Putamen (tissue), 1 donor: Measurements from ENCODE around the gene YKT6.
"Not testable (repeated sequence)": the region's sequence is repeated elsewhere in the genome, so short reads cannot be mapped to it uniquely, and the experiment has no call there.

Experiments
- DNase-seq: peaks from one replicate; pipeline ENCODE4 v3.0.0-alpha.2; 2016; ENCODE audit warnings: low spot score

Gene YKT6

DNA sequence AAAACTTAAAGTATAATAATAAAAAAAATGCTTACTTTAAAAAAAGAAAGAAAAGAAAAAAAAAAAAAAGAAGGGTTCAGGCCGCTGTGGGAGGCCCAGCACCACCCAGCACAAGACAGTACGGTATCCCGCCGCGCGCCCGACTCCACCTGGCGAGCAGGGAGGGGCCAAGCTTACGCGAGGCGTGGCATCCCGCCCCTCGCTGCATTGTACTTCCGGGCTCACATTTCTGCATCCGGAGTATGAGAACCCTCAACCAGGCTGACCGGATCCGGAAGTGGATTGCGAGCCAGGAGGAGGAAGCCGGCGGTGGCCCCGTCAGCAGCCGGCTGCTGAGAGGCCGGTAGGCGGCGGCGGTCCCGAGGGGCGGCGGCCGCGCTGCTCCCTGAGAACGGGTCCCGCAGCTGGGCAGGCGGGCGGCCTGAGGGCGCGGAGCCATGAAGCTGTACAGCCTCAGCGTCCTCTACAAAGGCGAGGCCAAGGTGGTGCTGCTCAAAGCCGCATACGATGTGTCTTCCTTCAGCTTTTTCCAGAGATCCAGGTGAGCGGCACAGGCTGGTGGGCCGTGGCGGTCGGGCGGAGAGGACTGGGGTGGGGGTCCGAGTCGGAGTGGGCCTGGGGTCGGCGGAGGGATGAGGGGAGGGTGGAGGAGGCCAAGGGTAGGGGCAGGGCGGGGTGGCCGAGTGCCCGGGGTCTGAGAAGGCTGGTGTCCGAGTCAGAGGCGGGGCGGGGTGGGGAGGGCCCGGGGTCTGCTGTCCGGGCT, at the start of gene YKT6:
TSS of gene YKT6 (plus strand) at position 280 of the 763 bp plus-strand sequence. CDS start at position 438, 158 bp downstream.
- peak; percentile 95 for DNase-seq

DNA sequence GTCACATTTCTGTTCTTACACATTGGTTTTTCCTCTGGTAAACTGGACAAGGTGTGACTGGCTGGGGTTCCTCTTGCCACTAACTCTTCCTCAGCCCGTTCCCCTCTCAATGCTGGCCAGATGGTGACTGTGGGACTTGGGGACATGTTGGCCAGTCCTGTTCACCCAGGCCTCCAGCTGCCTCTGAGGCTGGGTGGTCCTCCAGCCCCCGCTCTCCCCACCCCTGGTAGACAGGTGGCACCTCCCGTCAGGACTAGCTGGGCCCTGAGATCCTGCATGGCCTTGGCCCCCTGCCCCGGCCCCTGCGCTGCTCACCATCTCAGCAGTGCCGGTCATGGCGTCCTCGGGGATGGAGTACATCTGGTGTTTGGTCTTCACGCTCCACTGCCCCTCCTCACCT, 48.8 kb upstream of the YKT6 start:
- DNase-seq: no peak

DNA sequence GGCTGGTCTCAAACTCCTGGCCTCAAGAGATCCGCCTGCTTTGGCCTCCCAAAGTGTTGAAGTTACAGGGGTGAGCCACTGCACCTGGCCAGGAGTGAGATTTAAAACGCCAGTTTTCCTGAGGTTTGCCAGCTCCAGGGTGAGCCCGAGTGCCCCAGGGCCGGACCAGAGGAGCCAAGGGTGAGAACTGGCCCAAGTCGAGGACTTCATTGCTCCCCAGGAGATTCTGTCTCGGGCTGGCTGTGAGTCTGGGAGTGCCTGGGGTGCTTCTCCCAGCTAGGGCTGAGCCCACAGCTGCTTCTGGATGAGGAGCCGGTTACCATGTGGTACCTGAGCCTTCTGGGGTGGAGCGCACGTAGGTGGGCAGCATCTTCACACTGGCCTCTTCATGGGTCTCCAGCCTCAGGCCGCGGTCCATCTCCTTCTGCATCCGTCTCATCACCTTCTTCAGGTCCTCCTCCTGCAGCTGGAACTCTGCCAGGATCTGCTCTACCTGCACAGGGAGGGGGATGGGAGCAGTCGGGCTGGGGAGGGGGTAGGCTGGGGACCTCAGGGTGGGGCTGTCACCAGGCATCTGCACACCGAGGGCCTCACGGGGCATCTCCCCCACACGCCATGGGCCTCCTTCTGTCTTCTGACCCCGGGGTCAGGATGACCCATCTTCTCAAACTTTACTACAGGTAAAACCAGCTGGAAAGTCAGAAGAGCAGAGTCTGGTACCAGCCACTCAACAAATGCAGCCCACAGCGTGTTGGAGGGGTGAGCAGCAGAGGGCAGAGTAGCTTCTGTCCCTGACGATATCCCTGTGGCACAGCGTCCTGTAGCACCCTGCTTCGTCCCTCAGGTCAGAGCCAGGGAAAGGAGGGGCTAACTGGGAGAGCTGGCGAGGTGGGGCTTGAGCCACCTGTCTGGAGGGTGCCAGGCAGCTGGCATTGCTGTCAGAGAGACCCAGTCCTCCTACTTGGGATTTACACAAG, 47.5 kb upstream of the YKT6 start:
- DNase-seq: no peak

DNA sequence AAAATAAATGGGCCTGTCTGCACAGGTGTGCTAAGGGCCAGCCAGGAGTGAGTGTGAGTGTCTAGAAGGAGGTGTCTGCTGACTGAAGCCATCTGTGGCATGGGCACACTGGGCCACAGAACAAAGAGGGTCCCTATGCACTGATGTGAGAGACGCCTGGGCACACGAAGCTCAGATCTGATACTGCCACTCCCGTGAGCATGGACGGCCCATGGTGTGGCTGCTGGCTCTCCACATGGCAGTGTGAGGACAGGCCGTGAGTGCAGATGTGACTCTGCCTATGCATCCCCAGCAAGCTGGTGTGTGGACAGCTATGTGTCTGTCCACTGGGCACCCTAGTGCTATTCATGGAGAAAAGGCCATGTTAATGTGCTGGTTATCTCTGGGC, 46.8 kb upstream of the YKT6 start:
- no peak for DNase-seq

DNA sequence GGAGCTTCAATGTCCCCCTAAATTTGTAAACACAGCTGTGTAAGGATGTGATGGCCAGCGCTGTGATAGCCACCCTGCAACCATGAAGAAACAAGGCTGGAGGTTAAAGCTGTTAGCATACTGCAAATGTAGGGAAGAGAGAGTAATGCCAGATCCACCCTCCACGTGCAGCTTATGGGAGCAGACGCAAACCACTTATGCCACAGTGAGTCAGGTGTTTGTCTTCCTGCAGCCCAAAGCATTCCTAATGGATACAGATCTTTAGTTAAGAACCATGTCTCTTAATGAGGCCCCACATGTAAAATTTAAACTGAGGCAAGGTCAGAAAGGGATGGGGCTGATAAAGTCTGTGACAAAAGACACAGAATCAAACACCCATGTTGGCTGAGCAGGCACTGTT, 46.1 kb upstream of the YKT6 start:
- no peak for DNase-seq

DNA sequence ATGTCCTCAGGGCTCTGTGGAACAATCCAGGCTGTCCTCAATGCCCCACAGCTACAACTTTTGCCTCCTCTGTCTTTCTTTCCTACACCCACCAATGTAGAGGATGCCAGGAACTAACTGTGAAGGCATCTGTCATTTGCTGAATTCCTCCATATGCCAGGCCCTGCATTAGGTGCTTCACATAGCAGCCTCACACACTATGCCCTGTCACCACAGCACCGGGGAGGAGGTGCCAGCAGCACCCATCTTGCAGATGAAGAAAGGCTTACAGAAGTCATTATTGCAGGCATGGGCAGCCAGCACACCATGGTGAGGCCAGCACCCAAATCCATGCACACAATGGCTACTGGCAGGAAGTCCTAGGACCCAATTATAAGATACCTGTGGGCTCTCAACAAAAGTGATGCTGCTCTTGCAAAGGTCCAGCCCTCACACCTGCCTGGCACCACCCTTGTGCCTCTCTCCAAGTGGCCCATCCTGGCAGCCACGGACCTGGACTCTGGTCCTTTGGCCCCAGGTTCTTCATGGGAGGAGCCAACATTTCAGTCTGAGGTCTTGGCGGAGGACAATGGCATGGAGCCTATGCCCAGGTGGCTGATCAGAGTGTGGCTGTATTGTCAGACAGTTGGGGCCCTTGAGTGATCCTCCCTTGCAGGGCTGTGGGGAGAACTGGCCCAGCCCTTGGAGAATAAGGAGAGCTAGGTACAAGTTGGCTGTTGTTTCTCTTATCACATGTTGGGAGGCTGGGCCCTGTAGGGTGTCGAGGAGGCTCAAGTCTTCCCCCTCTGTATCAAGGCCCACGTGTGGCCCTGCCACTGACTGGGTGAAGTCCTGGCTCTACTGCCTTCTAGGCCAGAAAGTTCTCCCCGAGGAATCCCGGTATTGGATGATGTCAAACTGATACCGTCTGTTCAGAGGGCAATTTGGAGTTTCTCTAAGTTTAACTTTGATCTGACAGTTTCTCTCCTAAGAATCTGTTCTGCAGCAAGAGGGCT, 45.3 kb upstream of the YKT6 start:
- DNase-seq: no peak

DNA sequence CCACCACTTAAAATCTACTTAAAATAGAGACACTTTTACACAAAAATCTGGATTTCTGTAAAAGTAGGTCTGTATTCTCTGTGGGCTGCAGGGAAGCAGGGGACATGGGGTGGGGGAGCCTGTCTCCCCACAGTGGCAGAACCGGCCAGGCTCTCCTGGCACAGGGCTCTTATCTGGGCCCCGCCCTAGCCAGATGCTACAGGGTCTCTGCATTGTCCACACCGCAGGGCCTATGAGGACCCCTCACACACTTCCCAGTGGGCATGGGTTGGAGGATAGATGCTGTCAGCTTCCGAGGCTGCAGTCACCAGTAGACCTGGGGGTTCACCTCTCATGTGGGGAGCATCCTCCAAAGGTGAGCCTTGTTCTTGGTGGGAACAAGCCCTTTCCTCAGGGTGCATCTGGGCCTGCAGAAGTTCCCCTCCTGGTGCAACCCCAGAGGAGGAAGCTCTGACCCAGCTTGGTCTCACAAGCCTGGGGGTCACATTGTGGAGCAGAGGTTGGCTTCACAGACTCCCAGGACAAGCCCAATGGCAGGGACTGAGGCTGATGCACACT, 44.2 kb upstream of the YKT6 start:
- no peak for DNase-seq

DNA sequence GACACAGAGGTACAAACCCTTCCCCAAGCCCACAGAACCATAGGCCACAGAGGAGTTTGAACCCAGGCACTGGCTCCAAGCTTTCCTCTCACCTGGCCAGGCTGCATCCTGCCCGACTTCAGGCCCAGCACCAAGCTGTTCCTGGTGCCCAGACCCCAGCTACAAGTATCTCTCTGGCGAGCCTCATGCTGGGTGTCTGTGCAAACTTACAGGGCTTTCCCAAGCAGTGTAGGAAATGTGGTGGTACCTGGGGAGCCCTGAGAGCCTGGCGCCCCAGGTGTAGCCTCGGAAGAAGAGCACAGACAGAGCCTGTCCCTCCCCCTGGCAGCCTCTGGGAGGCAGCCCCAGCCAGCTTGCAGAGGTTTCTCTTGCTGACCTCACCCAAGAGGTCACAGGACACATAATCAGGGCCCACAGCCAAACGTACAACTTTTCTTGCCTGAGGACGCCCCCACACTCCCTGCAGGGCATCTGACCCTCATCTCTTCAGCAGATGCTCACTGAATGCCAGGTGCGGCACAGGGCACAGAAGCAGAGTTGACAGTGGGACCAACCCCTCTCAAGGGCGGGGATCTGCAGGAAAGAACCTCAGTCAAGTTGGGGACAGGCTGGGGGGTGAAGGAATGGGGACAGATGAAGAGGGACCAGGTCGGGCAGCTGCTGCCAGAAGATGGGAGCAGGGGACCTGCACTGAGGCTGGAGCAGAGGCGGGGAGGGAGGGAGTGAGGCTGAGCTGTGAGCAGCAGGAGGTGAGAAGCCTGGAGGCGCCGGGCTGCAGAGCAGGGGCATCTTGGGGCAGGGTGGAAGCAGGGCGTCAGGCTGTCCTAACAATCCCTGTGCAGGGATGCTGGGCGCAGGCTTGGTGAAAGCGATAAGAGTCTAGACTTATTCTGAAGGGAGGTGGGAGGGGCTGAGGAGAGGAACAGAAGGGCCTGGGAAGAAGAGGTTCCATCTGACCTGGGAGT, 43.4 kb upstream of the YKT6 start:
- no peak for DNase-seq

DNA sequence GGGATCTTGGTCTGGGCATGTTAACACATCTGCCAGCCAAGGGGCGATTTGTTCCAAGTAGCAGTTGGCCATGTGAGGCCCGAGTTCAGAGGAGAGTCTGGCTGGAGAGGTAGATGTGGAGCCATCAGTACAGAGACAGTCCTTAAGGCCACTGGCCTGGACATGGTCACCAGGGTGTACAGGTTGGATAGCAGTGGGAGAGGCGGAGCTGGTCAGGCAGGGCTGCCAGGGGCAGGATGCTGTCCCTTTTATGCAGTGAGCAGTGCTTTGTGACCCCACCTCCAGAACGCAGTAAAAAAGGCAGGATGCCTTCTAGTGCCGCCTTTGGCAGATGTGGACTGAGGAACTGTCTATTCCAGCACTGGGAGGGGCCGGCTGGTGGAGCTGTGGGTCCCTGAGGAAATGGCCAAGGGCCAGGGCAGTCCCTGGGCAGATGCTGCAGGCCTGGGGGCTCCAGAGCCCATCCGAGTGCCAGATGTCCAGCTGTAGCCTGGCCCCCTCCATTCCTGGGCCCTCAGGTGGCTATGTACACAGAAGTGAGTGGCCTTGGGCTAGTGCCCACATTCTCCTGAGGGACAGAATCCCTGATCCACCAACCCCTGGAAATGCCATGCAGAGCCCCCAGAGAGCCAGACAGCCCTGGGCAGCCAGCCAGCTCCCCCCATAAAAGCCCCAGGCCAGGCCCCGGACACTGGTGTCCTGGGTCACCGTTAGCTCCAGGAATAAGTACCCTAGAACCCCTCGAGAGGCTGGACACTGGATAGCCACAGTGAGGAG, 42.5 kb upstream of the YKT6 start:
- DNase-seq: no peak

DNA sequence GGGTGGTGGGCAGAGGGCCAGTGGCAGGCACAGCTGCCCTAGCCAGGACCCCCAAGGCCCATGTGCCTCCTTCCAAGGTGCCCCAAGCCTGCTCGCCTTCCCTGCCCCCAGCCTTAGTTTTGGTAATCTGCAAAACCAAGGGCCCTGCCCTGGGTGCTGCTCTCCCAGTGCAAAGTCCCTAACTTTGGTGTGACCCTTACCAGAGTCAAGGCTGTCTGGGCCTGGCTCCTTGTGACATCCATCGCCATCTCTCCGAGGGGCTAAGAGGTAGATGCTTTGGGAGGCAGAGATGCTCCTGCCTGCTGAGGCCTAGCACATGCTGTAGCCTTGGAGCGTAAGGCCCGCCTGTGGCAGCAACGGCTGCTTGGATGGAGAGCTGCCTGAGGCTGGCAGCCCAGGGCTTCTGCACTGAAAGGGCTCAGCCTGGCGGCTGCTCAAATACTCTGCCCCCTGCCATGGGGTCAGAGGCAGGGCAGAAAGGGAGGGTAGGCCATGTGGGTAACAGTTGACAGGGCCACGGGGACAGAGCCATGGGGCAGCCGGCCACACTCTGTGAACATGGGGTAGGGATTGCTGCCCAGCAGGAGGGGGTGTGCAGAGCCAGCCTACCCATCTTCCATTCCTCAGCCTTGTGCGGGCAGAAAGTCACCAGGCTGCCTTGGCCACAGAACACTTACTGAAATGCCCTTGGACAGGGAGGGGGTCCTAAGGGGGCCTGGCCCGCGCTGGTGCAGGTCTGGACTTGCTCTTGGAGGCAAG, 41.7 kb upstream of the YKT6 start:
- peak; percentile 20 for DNase-seq

DNA sequence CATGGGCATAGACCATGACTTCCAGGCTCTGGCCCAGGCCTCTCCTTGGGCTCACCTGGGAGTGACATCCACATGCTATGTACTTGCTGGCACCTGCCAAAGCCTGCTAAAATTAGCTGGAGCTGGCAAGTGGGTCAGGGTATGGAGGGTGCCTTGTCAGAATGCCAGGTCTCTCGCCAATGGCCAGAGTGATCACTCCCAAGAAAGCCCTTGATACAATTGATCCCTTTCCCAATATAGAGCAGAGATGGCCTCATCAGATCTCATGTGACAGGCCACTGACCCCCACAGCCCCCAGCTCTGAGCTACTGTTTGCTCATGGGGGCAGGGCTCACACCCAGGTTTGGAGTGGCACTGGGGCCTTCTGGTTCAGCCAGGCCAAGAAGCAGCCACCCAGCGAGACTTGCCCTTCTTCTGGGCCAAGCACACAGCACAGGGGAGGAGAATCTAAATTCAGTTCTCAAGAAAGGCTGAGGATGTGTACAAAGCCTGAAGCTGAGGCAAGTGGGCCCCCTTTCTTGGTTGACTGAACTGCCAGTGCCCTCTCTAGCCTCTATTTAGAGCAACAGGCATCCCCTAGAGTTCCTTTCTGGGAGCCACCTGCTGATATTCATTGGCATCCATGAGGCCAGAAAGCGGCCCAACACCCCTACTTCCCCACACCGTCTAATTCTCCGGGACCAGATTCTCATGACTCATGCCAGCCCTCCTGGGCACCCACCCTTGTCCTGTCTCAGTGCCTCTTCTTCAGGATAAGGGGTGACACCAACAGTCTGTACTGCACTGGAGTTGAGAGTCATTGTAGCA, 40.8 kb upstream of the YKT6 start:
- DNase-seq: no peak

DNA sequence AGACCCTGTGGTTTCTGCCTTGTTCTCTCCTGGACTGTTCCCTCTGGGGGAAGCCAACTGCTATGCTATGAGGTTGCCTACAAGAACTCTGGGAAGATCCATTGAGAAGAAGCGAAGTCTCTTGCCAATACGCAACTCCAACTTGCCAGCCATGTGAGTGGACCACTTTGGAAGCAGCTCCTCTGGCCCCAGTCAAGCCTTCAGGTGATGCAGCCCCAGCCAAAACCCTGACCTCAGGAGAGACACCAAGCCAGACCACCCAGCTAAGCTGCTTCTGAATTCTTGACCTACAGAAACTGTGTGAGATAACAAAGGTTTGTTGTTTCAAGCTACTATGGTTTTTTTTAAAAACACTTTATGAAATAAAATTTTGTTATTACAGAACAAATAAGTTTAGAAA, 39.4 kb upstream of the YKT6 start:
- DNase-seq: no peak

DNA sequence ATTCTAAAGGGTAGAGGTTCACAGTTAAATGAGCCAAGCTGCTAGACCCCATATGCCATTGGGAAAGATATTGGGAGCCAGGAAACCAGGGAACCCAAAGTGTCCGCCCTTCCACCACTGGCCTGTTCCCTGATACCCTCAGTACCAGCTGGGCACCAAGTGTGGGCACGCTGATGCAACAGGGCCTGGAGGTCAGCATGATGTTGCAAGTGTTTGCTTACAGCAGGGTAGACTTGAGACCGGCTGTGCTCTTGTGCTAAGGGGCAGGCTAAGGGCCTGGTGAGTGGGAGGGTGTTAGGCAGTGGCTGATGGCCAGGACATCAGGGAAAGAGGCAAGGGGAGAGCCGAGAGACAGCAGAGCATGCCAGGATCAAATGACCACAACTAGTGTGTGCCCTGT, 38.6 kb upstream of the YKT6 start:
- no peak for DNase-seq

DNA sequence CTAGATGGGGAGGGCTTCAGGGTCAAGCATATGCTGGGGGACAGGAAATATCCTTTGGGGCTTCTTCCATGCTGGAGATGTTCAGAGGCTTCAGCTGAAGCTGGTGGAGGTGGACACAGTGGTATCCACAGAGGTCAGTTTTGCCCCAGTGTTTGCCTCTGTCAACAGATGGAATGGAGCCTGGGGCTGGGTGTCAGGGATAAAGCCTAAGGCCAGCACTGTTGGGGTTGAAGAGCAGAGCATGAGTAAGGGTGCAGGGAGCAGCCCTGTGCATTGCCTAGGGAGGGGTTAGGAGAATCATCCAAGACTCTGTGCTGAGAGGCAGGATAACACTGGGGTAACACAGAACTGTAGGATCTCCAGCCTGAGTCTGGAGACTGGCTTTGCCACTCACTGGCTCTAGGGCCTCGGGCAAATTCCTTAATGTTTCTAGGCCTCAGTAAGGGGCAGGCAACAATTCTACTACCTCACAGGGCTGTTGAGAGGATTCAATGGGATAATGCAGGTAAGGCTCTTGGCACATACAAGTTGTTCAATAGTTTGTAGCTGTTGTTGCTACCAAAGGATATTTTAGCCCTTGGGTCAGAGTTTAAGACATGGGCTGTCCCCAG, 37.9 kb upstream of the YKT6 start:
- DNase-seq: no peak

DNA sequence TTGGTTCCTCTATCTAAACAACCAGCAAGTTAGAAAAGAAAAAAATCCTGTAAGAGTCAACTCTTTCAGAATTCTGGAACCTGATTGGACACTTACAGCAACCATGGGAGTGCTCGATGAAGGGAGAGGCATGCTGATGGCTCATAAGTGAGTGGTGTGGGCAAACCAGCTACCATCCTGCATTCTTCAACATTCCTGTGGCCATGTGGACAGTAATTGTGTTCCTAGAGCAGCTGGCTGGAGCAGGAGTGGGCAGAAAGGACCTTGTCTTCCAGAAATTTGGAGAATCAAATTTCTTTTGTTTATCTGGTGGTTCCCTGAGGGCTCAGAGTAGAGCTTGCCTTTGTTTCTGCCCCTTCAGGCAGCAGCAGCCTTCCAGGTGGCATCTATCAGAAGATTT, 37.2 kb upstream of the YKT6 start:
- no peak for DNase-seq

DNA sequence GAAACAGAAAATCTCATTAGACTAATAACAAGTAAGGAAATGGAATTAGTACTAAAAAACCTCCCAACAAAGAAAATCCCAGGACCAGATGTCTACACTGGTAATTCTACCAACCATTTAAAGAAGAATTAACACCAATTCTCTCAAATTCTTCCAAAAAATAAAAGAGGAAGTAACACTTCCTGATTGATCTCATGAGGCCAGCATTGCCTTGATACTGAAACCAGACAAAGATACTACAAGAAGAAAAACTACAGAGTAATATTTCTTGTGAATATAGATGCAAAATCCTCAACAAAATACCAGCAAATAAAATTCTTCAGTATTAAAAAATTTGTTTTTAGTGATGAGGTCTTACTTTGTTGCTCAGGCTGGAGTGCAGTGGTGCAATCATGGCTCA, 32.9 kb upstream of the YKT6 start:
- no peak for DNase-seq

DNA sequence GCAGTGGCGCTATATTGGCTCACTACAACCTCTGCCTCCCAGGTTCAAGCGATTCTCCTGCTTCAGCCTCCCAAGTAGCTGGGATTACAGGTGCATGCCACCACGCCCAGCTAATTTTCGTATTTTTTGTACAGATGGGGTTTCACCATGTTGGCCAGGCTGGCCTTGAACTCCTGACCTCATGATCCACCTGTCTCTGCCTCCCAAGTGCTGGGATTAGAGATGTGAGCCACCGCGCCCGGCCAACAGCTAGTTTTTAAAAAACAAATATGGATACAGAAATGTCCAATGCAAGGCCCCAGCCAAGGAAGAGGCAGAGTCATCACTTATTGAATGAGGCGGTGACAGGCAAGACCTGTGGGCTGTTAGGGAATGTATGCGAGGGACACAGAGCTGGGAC, 28.9 kb upstream of the YKT6 start:
- DNase-seq: not testable (repeated sequence)

DNA sequence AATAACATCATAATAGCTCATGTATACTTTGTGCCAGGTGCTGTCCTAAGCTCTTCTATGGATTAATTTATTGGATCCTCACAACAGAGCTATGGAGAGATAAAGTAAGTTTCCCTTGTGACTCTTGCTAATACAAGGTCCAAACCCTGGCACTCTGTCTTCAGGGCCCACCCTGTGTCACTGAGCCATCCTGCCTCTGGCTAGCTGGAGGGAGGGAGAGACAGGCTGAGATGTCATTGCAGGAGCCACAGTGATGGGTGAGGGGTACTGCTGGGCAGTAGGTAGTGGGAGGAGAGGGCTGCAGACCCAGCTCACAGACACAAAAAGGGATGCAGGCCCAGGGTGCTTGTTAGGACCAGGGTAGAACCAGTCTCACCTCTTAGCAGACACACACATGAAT, 28.4 kb upstream of the YKT6 start:
- no peak for DNase-seq
